Osteoblast (primary cell): ENCODE results near the gene SERTAD2. TPM values are rescaled to one million over a fixed set of nuclear protein-coding genes. Genes with fewer than 3 reads are reported as not detected.

ENCODE experiments used
- DNase-seq: peaks from one replicate; pipeline ENCODE4 v3.0.0; 2011; ENCODE audit warnings: low spot score, mixed read lengths; ENCODE audit not compliant: insufficient read length; ENCODE audit errors: missing footprints
- H2AFZ ChIP-seq: 2 replicates; pipeline ENCODE4 v1.6.0; 2011; ENCODE audit warnings: mild to moderate bottlenecking, low read length
- H3K27ac ChIP-seq: 2 replicates; pipeline ENCODE4 v1.5.1; 2011; ENCODE audit warnings: mild to moderate bottlenecking, low read depth, low read length, moderate library complexity
- H3K27me3 ChIP-seq: 2 replicates; pipeline ENCODE4 v1.6.0; 2012; ENCODE audit warnings: mild to moderate bottlenecking, control low read depth, inconsistent platforms, low read length, moderate library complexity; ENCODE audit not compliant: insufficient read depth
- H3K36me3 ChIP-seq: 2 replicates; pipeline ENCODE4 v1.5.1; 2011; ENCODE audit warnings: mild to moderate bottlenecking, low read length, control low read depth, moderate library complexity; ENCODE audit not compliant: insufficient read depth
- H3K4me1 ChIP-seq: 2 replicates; pipeline ENCODE4 v1.5.1; 2011; ENCODE audit warnings: mild to moderate bottlenecking, low read length, control low read depth, moderate library complexity; ENCODE audit not compliant: insufficient read depth
- H3K4me2 ChIP-seq: 2 replicates; pipeline ENCODE4 v1.6.0; 2011; ENCODE audit warnings: mild to moderate bottlenecking, low read length; ENCODE audit not compliant: insufficient read depth
- H3K4me3 ChIP-seq: fragments of 200-600 bp; sonication (generic); 3 replicates; pipeline ENCODE4 v1.5.1; 2012; ENCODE audit warnings: mild to moderate bottlenecking, low read length, inconsistent platforms; ENCODE audit not compliant: insufficient read depth
- H3K79me2 ChIP-seq: 2 replicates; pipeline ENCODE4 v1.6.0; 2012; ENCODE audit warnings: mild to moderate bottlenecking, low read length, control low read depth, inconsistent platforms; ENCODE audit not compliant: insufficient read depth
- H3K9me3 ChIP-seq: 2 replicates; pipeline ENCODE4 v1.5.1; 2011; ENCODE audit warnings: low read depth, low read length, control low read depth
- H4K20me1 ChIP-seq: 2 replicates; pipeline ENCODE4 v1.6.0; 2012; ENCODE audit warnings: mild to moderate bottlenecking, low read length, control low read depth; ENCODE audit not compliant: insufficient read depth
- CTCF ChIP-seq: IDR thresholded peaks from 2 replicates; pipeline ENCODE4 v1.5.1; 2011; ENCODE audit warnings: mild to moderate bottlenecking, low read depth, low read length, moderate library complexity; ENCODE audit errors: extremely low read depth
- total RNA-seq: library from RNA; depleted of rRNA; stranded (reverse); fragments of >200 nt; gene quantifications from 2 replicates; pipeline ENCODE4 v1.2.3, GENCODE V29; 2012

Gene SERTAD2
- total RNA-seq, 1 donor, result 24.6 TPM

- TF ChIP-seq CTCF, result no peak
- DNase-seq, result no peak
- no peak overlapping the region for H2AFZ ChIP-seq
- peaks cover 52% of the 10 kb centered on the region for H3K4me1 ChIP-seq
- H3K27me3 ChIP-seq, result no peaks in the 10 kb centered on the region
- no peak overlapping the region for H3K4me3 ChIP-seq
- H3K36me3 ChIP-seq, result no peaks in the 10 kb centered on the region
- H3K9me3 ChIP-seq, result peaks cover 3% of the 10 kb centered on the region
- peak overlapping the region; percentile 25 for H3K27ac ChIP-seq
- H3K79me2 ChIP-seq, result peaks cover 56% of the 10 kb centered on the region
- no peaks in the 10 kb centered on the region for H4K20me1 ChIP-seq
- no peak overlapping the region for H3K4me2 ChIP-seq
Observed at GRCh38 chr2:64695721-64696261, 42.1 kb upstream of the SERTAD2 start.

GRCh38 chr2:64692401-64692800 lies 38.7 kb upstream of the SERTAD2 start:
- H2AFZ ChIP-seq, result no peak overlapping the region
- no peak overlapping the region for H3K4me2 ChIP-seq
- H3K4me3 ChIP-seq, result no peak overlapping the region
- no peak for TF ChIP-seq CTCF
- no peaks in the 10 kb centered on the region for H3K27me3 ChIP-seq
- no peak for DNase-seq
- peak overlapping the region; percentile 75 for H3K27ac ChIP-seq
- H3K4me1 ChIP-seq, result peaks cover 22% of the 10 kb centered on the region
- H3K36me3 ChIP-seq, result no peaks in the 10 kb centered on the region
- peaks cover 3% of the 10 kb centered on the region for H3K9me3 ChIP-seq
- peaks cover 58% of the 10 kb centered on the region for H3K79me2 ChIP-seq
- no peaks in the 10 kb centered on the region for H4K20me1 ChIP-seq

- no peak for TF ChIP-seq CTCF
- H3K27me3 ChIP-seq, result no peaks in the 10 kb centered on the region
- peaks cover 49% of the 10 kb centered on the region for H3K79me2 ChIP-seq
- no peak for DNase-seq
- no peaks in the 10 kb centered on the region for H4K20me1 ChIP-seq
- no peaks in the 10 kb centered on the region for H3K36me3 ChIP-seq
- peaks cover 9% of the 10 kb centered on the region for H3K4me1 ChIP-seq
- no peak overlapping the region for H3K4me2 ChIP-seq
- no peak overlapping the region for H2AFZ ChIP-seq
- H3K9me3 ChIP-seq, result peaks cover 3% of the 10 kb centered on the region
- no peak overlapping the region for H3K4me3 ChIP-seq
- no peak overlapping the region for H3K27ac ChIP-seq
Observed at GRCh38 chr2:64688909-64689308, 35.2 kb upstream of the SERTAD2 start.

- H4K20me1 ChIP-seq, result peaks cover 5% of the 10 kb centered on the region
- peaks cover 9% of the 10 kb centered on the region for H3K4me1 ChIP-seq
- H3K4me2 ChIP-seq, result no peak overlapping the region
- H3K4me3 ChIP-seq, result no peak overlapping the region
- TF ChIP-seq CTCF, result no peak
- no peak for DNase-seq
- H3K27ac ChIP-seq, result no peak overlapping the region
- H2AFZ ChIP-seq, result no peak overlapping the region
- H3K79me2 ChIP-seq, result peaks cover 70% of the 10 kb centered on the region
- no peaks in the 10 kb centered on the region for H3K36me3 ChIP-seq
- H3K9me3 ChIP-seq, result no peaks in the 10 kb centered on the region
- no peaks in the 10 kb centered on the region for H3K27me3 ChIP-seq
Observed at GRCh38 chr2:64686283-64686956, 32.7 kb upstream of the SERTAD2 start.
